Measurements from ENCODE around the gene P2RX2. TPM values are rescaled to one million over a fixed set of nuclear protein-coding genes. Genes with fewer than 3 reads are reported as not detected.

Gene P2RX2
- total RNA-seq, 1 experiment from 2014 or later, result not detected

DNA sequence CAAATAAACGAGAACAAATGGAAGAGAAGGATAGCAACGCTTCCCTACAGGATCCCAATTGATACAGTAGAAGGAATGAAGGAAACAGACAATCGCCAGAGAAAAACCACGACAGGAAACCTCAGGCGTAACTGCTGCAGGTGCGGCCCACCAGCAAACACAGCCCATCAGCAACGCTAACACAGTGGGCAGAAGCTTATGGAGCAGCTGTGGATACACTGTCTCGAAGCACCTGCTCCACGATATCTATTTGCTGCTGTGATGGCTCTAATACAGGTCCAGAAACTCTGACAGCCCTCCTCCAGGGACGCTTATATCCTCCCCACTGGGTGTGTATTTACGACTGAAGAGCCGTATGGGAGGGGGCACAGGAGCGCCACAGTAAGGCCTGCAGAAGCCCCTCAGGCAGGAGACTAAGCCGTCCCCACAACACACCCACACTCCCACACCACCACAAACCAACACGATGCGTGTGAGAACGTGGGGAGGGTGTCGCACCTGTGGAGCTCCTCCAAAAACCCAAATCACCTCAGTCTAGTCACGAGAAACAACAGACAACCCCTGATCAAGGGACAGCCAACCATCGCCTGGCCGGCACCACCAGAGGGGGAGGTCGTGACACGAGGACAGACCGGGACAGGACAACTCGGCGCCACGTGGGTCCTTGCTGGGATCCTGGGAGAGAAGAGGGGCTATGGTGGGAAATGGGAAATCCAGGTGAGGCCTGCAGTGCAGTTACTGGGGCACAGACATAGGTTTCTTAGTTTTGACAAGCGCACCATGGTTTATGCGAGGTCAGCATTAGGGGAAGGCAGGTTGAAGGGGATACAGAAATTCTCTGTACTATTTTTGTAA lies 44.6 kb downstream of the P2RX2 start:
- DNase-seq (ENCODE audit: low read depth, low spot score), result no peak
- in situ Hi-C loops (cut with HindIII; ENCODE audit: low pct_unique_long_range_greater_than_20kb, low sequenced_read_pairs), result no loop called here

DNA sequence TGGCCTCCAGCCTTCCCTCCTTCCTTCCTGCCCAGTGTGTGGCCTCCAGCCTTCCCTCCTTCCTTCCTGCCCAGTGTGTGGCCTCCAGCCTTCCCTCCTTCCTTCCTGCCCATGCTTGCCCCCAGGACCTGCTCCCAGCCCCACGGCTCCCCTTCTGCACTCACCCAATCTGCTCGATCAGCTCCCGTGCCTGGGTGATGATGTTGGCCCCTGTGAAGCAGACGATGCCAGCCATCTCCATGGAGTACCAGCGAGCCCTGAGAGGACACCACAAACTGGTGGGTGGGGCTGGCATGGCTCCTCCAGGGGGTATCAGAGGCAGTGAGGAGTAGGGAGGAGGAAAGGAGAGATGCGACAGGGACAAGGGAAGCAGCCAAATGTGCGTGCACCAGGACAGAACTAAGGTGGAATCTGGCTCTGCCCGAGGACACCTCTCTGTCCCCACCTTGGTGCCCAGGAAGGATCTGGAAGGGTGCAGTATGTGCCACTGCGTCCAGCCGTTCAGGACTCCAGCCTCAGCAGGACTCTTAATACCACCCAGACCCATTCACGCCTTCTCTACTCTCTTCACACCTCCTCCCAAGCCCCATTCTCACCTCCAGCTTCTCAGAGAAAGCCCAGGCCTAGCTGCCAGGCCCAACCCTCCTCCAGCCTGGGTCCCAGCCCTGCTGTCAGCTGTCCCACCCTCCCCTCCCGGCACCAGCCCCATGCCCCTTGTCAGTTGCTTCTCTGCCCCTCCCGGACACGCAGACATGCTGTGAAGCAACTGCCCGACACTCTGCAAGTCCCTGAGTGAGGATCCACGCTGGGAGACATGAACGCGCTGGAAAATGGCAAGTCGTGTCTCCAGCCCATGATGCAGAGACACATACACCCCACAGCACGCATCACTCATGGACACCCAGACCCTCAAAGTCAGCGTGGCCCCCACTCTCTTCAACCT lies 45.9 kb downstream of the P2RX2 start:
- no peak for DNase-seq (ENCODE audit: low read depth, low spot score)
- in situ Hi-C loops (cut with HindIII; ENCODE audit: low pct_unique_long_range_greater_than_20kb, low sequenced_read_pairs), result no loop called here

DNA sequence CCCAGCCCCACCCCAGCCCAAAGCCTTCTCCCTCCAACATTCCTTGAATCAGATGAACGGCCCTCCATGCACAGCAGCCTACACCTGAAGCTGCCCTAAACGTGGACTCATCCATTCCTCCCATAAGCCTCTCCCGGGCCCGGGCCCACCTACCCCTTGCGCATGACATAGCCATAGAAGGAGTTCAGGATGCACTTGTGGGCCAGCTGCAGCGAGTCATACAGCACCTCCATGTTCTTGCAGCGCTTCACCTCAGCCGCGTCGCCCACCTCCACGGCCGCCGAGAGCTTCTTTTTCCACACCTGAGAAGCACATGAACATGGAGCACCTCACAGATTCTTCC lies 46.5 kb downstream of the P2RX2 start:
- DNase-seq (ENCODE audit: low read depth, low spot score), result no peak
- in situ Hi-C loops (cut with HindIII; ENCODE audit: low pct_unique_long_range_greater_than_20kb, low sequenced_read_pairs), result no loop called here

DNA sequence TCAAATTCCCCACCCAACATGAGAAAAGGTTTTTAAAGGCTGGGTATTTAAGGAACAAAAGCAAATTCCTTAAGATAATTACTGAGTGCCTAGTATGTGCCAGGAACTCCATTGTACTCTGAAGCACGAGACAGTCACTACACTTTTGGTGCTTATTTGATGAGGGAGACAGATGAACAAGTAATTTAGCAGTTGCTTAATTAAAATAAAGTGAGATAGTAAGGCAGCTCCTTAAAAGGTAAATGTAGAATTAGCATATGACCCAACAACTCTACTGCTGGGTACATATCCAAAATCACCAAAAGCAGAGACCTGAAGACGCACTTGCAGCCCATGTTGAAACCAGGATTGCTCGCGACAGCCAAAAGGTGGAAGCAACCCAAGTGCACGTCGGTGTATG lies 47.2 kb downstream of the P2RX2 start:
- in situ Hi-C loops (cut with HindIII; ENCODE audit: low pct_unique_long_range_greater_than_20kb, low sequenced_read_pairs), result no loop called here

DNA sequence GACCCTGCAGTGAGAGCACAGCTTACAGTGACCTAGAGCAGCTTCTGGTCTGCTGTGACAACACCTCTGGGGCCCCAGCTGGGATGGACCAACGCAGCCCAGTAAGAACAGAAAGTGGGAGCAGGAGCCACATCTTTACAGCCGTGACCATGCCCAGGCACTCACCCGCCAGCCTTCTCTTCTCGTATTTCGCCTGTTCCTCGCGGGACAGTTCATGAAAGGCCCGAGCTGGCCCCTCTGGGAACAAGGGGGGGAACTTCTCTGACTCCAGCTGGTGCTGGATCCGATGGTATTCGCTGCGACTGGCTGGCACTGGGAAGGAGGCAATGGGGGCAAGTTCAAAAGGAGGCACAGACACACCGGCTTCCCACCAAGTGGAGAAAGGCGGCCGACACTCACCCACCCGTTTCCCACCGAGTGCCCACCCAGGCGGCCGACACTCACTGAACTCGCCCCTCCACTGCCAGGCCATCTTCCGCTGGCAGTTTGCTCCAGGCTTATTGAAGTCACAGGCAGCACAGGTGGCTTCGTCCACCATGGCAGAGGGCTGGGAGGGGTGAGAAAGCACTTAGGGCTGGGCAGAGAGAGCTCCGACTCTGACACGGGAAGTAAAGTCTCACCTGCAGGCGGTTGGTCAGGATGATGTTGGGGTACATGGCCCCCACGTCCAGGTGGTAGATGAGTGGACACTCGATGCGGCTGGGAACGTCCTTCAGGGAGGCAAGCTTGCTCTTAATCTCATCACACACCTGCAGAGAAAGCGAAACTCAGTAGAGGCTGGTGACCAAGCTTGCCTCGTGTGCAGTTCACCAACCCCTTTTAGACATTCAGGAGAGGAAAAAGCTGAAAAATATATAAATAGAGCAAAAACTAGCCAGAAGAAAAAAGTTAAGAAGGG lies 49.9 kb downstream of the P2RX2 start:
- no peak for DNase-seq (ENCODE audit: low read depth, low spot score)
- in situ Hi-C loops (cut with HindIII; ENCODE audit: low pct_unique_long_range_greater_than_20kb, low sequenced_read_pairs), result no loop called here

More for the DNA sequence above, 47.2 kb downstream of the P2RX2 start:
- no peak for DNase-seq (ENCODE audit: low read depth, low spot score)

DNA sequence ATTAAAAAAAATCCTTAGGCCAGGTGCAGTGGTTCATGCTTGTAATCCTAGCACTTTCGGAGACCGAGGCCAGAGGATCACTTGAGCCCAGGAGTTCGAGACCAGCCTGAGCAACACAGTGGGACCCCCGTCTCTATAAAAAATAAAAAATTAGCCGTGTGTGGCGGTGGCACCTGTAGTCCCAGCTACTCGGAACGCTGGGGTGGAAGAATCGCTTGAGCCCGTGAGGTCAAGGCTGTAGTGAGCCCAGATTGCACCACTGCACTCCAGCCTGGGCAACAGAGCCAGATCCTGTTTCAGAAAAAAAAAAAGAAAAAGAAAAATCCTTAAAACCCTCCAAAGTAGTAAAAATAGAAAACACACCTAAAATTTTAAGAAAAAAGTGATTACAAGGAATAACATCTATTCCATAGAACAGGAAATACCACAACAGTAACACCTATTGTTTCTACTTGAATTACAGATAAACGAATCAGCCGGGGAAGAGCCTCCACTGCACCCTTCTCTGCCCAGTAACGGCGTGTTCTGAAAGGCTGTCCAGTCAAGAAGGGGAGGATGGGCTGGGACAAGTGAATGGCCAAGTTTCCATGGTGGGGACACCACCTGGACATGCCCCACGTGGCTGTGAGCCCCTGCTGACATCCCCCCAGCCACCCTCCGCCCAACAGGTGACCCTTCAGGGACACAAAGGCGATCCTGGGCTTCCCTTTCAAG lies 50.7 kb downstream of the P2RX2 start:
- no peak for DNase-seq (ENCODE audit: low read depth, low spot score)
- in situ Hi-C loops (cut with HindIII; ENCODE audit: low pct_unique_long_range_greater_than_20kb, low sequenced_read_pairs), result no loop called here

Small RNA genes lying within 50 kb of the gene (small RNA-seq; reads per million reads assigned to genes)
- gene MIR6763, result 0 reads per million in 2 experiments

Other genes with a start within 250 kb of the P2RX2 start
- 4.1 and 5.5 TPM in 2 replicates for gene FBRSL1, start 128.6 kb upstream of the P2RX2 start, total RNA-seq (2014; rRNA removed; shearing (Covaris generic))
- not detected in 2 replicates for gene LRCOL1, start 8.2 kb upstream of the P2RX2 start, total RNA-seq (2014; rRNA removed; shearing (Covaris generic))
- gene POLE, start 68.6 kb downstream of the P2RX2 start, total RNA-seq (2014; rRNA removed; shearing (Covaris generic)), result 13.2 and 23.2 TPM in 2 replicates
- gene PXMP2, start 68.8 kb downstream of the P2RX2 start, total RNA-seq (2014; rRNA removed; shearing (Covaris generic)), result 23.0 and 23.5 TPM in 2 replicates
- 46.6 and 54.9 TPM in 2 replicates for gene PGAM5, start 92.1 kb downstream of the P2RX2 start, total RNA-seq (2014; rRNA removed; shearing (Covaris generic))
- 48.1 and 52.4 TPM in 2 replicates for gene ANKLE2, start 143.1 kb downstream of the P2RX2 start, total RNA-seq (2014; rRNA removed; shearing (Covaris generic))
- gene GOLGA3, start 210.1 kb downstream of the P2RX2 start, total RNA-seq (2014; rRNA removed; shearing (Covaris generic)), result 37.7 and 44.4 TPM in 2 replicates